Stimulated activated CD4-positive, alpha-beta T cell treated with anti-CD3 and anti-CD28 coated beads, Interleukin-4, amount 100 ng/mL, for 48 hours (primary cell): Measurements from ENCODE around the gene HOXD11.
A peak's percentile ranks its signal among the peaks of the same experiment; 100 is the strongest.

Source experiments
- DNase-seq, 2 donors: peaks; one replicate each; pipeline ENCODE4 v3.0.0-alpha.2; 2020; ENCODE audit warnings: low read depth in 2 of 2

Gene HOXD11

GRCh38 chr2:176131848-176132158 is 24.7 kb downstream of the HOXD11 start:
- DNase-seq: no peak

GRCh38 chr2:176132205-176133171 is 25.4 kb downstream of the HOXD11 start:
- DNase-seq: no peak

- DNase-seq: no peak
These were observed 26.3 kb downstream of the HOXD11 start for GRCh38 chr2:176133389-176133788.

GRCh38 chr2:176134035-176134434 is 27.0 kb downstream of the HOXD11 start:
- no peak for DNase-seq

GRCh38 chr2:176135035-176135440 is 28.0 kb downstream of the HOXD11 start:
- no peak for DNase-seq

- no peak for DNase-seq
These were observed 29.5 kb downstream of the HOXD11 start for GRCh38 chr2:176136374-176137251.

GRCh38 chr2:176137252-176137580 is 30.1 kb downstream of the HOXD11 start:
- no peak for DNase-seq

- DNase-seq: no peak
These were observed 30.8 kb downstream of the HOXD11 start for GRCh38 chr2:176137906-176138305.

GRCh38 chr2:176138526-176138922 is 31.4 kb downstream of the HOXD11 start:
- no peak for DNase-seq

- DNase-seq: no peak
These were observed 32.0 kb downstream of the HOXD11 start for GRCh38 chr2:176138923-176139660.

GRCh38 chr2:176139661-176140512 is 32.8 kb downstream of the HOXD11 start:
- DNase-seq: no peak

- DNase-seq: peak; percentile 52 to 66
These were observed 33.6 kb downstream of the HOXD11 start for GRCh38 chr2:176140513-176141317.

- DNase-seq: no peak
These were observed 35.2 kb downstream of the HOXD11 start for GRCh38 chr2:176142281-176142680.

GRCh38 chr2:176145085-176145969 is 38.2 kb downstream of the HOXD11 start:
- DNase-seq: no peak

- DNase-seq: no peak
These were observed 39.0 kb downstream of the HOXD11 start for GRCh38 chr2:176146101-176146500.

GRCh38 chr2:176146645-176147044 is 39.6 kb downstream of the HOXD11 start:
- no peak for DNase-seq

GRCh38 chr2:176147210-176147799 is 40.2 kb downstream of the HOXD11 start:
- no peak for DNase-seq

- DNase-seq: no peak
These were observed 40.9 kb downstream of the HOXD11 start for GRCh38 chr2:176147800-176148496.
